CD4-positive, alpha-beta T cell (primary cell): ENCODE measurements around the gene IRAK2. TPM values are rescaled to one million over a fixed set of nuclear protein-coding genes. Genes with fewer than 3 reads are reported as not detected.

ENCODE experiments used
- ATAC-seq: fragments of 200-7000 bp; cut with Tn5 transposase; one replicate; pipeline ENCODE4 v1.10.0; 2022; ENCODE audit warnings: mild to moderate bottlenecking; ENCODE audit not compliant: poor library complexity
- CTCF ChIA-PET: fragments of 350-600 bp; sonication (Branson Sonifier 250); formaldehyde crosslinking; loops from one replicate; lab custom pipeline; 2021; ENCODE audit warnings: antibody characterized with exemption, inconsistent platforms; lab: Charles Lee
- POLR2A ChIA-PET: fragments of 350-600 bp; sonication (Branson Sonifier 250); formaldehyde crosslinking; loops from one replicate; lab custom pipeline; 2021; ENCODE audit warnings: antibody characterized with exemption, inconsistent platforms; lab: Charles Lee
- DNase-seq, 14 experiments: peaks; one replicate each; pipeline ENCODE4 v3.0.0-alpha.2; 2013 to 2020; ENCODE audit warnings: mixed read lengths in 2 of 14
- H3K27ac ChIP-seq, 2 donors: one replicate each; pipeline versions ENCODE4 v1.5.1 to v1.7.0; 2013; ENCODE audit warnings: low read length in 2 of 2, low read depth in 1 of 2, mild to moderate bottlenecking in 1 of 2
- H3K27me3 ChIP-seq, 2 experiments: 1 replicate in 1 of 2; 2 replicates in 1 of 2; pipeline versions ENCODE4 v1.6.1 to v1.7.0; 2013; ENCODE audit warnings: low read length in 2 of 2, control low read depth in 1 of 2, mild to moderate bottlenecking in 1 of 2, moderate library complexity in 1 of 2; ENCODE audit not compliant: insufficient read depth in 2 of 2, control insufficient read depth in 1 of 2
- H3K36me3 ChIP-seq: one replicate; pipeline ENCODE4 v1.6.1; 2013; ENCODE audit warnings: low read length, control low read depth; ENCODE audit not compliant: insufficient read depth
- H3K4me1 ChIP-seq: one replicate; pipeline ENCODE4 v1.6.1; 2013; ENCODE audit warnings: low read length, control low read depth; ENCODE audit not compliant: insufficient read depth
- H3K4me3 ChIP-seq: one replicate; pipeline ENCODE4 v1.5.1; 2013; ENCODE audit warnings: mild to moderate bottlenecking, low read length, moderate library complexity
- H3K9me3 ChIP-seq, 2 experiments: 1 replicate in 1 of 2; 2 replicates in 1 of 2; pipeline versions ENCODE4 v1.6.1 to v1.7.0; 2013; ENCODE audit warnings: low read length in 2 of 2, mild to moderate bottlenecking in 2 of 2, control low read depth in 1 of 2, moderate library complexity in 1 of 2; ENCODE audit not compliant: control insufficient read depth in 1 of 2, insufficient read depth in 1 of 2
- H3K27ac Mint-ChIP-seq: one replicate; pipeline ENCODE4 v1.8.0; 2020; ENCODE audit warnings: mixed read lengths
- H3K27me3 Mint-ChIP-seq: one replicate; pipeline ENCODE4 v1.8.0; 2021; ENCODE audit warnings: mixed read lengths
- H3K36me3 Mint-ChIP-seq: one replicate; pipeline ENCODE4 v1.8.0; 2021; ENCODE audit warnings: low read depth, mixed read lengths
- H3K4me1 Mint-ChIP-seq: one replicate; pipeline ENCODE4 v1.8.0; 2021; ENCODE audit warnings: low read depth, mixed read lengths
- H3K4me3 Mint-ChIP-seq: one replicate; pipeline ENCODE4 v1.8.0; 2020; ENCODE audit warnings: mild to moderate bottlenecking, mixed read lengths
- H3K9me3 Mint-ChIP-seq: one replicate; pipeline ENCODE4 v1.8.0; 2020; ENCODE audit warnings: mixed read lengths
- CTCF ChIP-seq: fragments of 200-600 bp; IDR thresholded peaks from one replicate; pipeline ENCODE4 v1.8.0; 2022; ENCODE audit warnings: antibody characterized with exemption, mild to moderate bottlenecking
- intact Hi-C, 2 experiments: fragments of 100-400 bp; cut with DNase I in 1 of 2; cut with micrococcal nuclease in 1 of 2; formaldehyde crosslinking; loops; one replicate each; pipeline versions ENCODE4 v1.15.1 to v1.9.0; 2023 to 2025; cut with DNase I, micrococcal nuclease
- total RNA-seq, 174 experiments: library from RNA in 2 of 174; stranded (reverse) in 2 of 174; gene quantifications; one replicate each; pipeline ENCODE4 v1.2.3 and lab custom pipeline; 2021 to 2026

Gene IRAK2
- total RNA-seq, 2 experiments from 2014 or later, result 1.4 to 1.6 TPM

- peaks cover 65% of the 10 kb centered on the region for H3K36me3 Mint-ChIP-seq
- peaks cover 6% of the 10 kb centered on the region for H3K9me3 Mint-ChIP-seq
- Histone ChIP-seq H3K36me3 (peaks cover 29% of the 10 kb centered on the region), H3K4me3 (peak overlapping the region; percentile 83), H3K27ac (peak overlapping the region; percentile 63 to 83), H3K4me1 (peaks cover 58% of the 10 kb centered on the region), H3K27me3 (no peaks in the 10 kb centered on the region), H3K9me3 (peaks cover 5 to 9% of the 10 kb centered on the region in 2 experiments)
- peaks cover 60% of the 10 kb centered on the region for H3K4me1 Mint-ChIP-seq
- peak overlapping the region; percentile 97 for H3K4me3 Mint-ChIP-seq
- H3K27ac Mint-ChIP-seq, result peak overlapping the region; percentile 90
- no peaks in the 10 kb centered on the region for H3K27me3 Mint-ChIP-seq
- intact Hi-C loops, result loop anchor here (2.0 to 5.0 kb wide), 5 partner anchors 14 to 107 kb away; partner anchors contain the start of gene VHL (in 1 of the 2)
- peak in 12 of 14 experiments; percentile 7 to 74 (median 38) for DNase-seq
- CTCF ChIA-PET, result interaction anchor here (0.6 to 7.5 kb wide), 3 partner anchors 7 to 316 kb away, joined by 3 to 35 read pairs (median 4); no protein-coding TSS in a partner anchor
- ATAC-seq, result peak; percentile 13
- POLR2A ChIA-PET, result interaction anchor here (1.0 to 5.4 kb wide), 11 partner anchors 11 to 456 kb away, joined by 3 to 85 read pairs (median 10); partner anchors contain the start of genes ARPC4, BRK1, CRELD1 and SEC13
- no peak for TF ChIP-seq CTCF
These were observed 84.4 kb downstream of the IRAK2 start for GRCh38 chr3:10248984-10249748.

- intact Hi-C loops, result loop anchor here (2.0 to 5.0 kb wide), 5 partner anchors 13 to 108 kb away; partner anchors contain the start of gene VHL (in 1 of the 2)
- peaks cover 71% of the 10 kb centered on the region for H3K36me3 Mint-ChIP-seq
- H3K27me3 Mint-ChIP-seq, result no peaks in the 10 kb centered on the region
- Histone ChIP-seq H3K36me3 (peaks cover 34% of the 10 kb centered on the region), H3K4me1 (peaks cover 63% of the 10 kb centered on the region), H3K27ac (peak overlapping the region; percentile 63 to 83), H3K4me3 (peak overlapping the region; percentile 83), H3K27me3 (no peaks in the 10 kb centered on the region), H3K9me3 (peaks cover 5 to 9% of the 10 kb centered on the region in 2 experiments)
- peak overlapping the region; percentile 90 for H3K27ac Mint-ChIP-seq
- TF ChIP-seq CTCF, result no peak
- CTCF ChIA-PET, result interaction anchor here (0.6 to 7.5 kb wide), 2 partner anchors 8 to 15 kb away, joined by 3 to 35 read pairs; no protein-coding TSS in a partner anchor
- POLR2A ChIA-PET, result interaction anchor here (2.1 to 5.4 kb wide), 4 partner anchors 11 to 108 kb away, joined by 5 to 85 read pairs (median 16); partner anchors contain the start of gene VHL
- no peak for DNase-seq
- ATAC-seq, result no peak
- peaks cover 65% of the 10 kb centered on the region for H3K4me1 Mint-ChIP-seq
- H3K9me3 Mint-ChIP-seq, result peaks cover 6% of the 10 kb centered on the region
- H3K4me3 Mint-ChIP-seq, result peak overlapping the region; percentile 97
These were observed 85.1 kb downstream of the IRAK2 start for GRCh38 chr3:10249833-10250232.

GRCh38 chr3:10251006-10251405 is 86.3 kb downstream of the IRAK2 start:
- ATAC-seq (no peak), DNase-seq (no peak)
- Histone ChIP-seq H3K27me3 (no peaks in the 10 kb centered on the region), H3K9me3 (peaks cover 0 to under 1% of the 10 kb centered on the region in 2 experiments), H3K36me3 (peaks cover 45% of the 10 kb centered on the region), H3K4me3 (peak overlapping the region; percentile 83), H3K4me1 (peaks cover 68% of the 10 kb centered on the region), H3K27ac (peak overlapping the region; percentile 28 to 44)
- peak overlapping the region; percentile 90 for H3K27ac Mint-ChIP-seq
- ChIA-PET POLR2A (interaction anchor here (0.9 to 5.4 kb wide), 3 partner anchors 11 to 460 kb away, joined by 3 to 85 read pairs (median 5); partner anchors contain the start of gene VHL), CTCF (interaction anchor here (7.5 kb wide), 1 partner anchor 13 kb away, joined by 35 read pairs; no protein-coding TSS in a partner anchor)
- H3K36me3 Mint-ChIP-seq, result peaks cover 76% of the 10 kb centered on the region
- no peak for TF ChIP-seq CTCF
- H3K27me3 Mint-ChIP-seq, result no peaks in the 10 kb centered on the region
- H3K4me3 Mint-ChIP-seq, result peak overlapping the region; percentile 97
- H3K9me3 Mint-ChIP-seq, result peaks cover 3% of the 10 kb centered on the region
- intact Hi-C loops, result no loop called here
- peaks cover 76% of the 10 kb centered on the region for H3K4me1 Mint-ChIP-seq
